Neural cell (in vitro differentiated cells): ENCODE data around the gene ACSS2. TPM values are rescaled to one million over a fixed set of nuclear protein-coding genes. Genes with fewer than 3 reads are reported as not detected.

Experiments used
- H2AFZ ChIP-seq: fragments of 200-600, 300-800 bp; sonication (generic), shearing (Covaris generic); 2 replicates; pipeline ENCODE4 v1.6.0; 2014; ENCODE audit warnings: low read depth, mild to moderate bottlenecking, antibody characterized with exemption, low read length, moderate library complexity
- H3F3A ChIP-seq: fragments of 200-600 bp; shearing (Covaris generic); 2 replicates; pipeline ENCODE4 v1.6.1; 2016; ENCODE audit warnings: mild to moderate bottlenecking, moderate library complexity, mixed read lengths, antibody characterized with exemption, low read length; ENCODE audit not compliant: insufficient read depth, poor library complexity, severe bottlenecking
- H3K27ac ChIP-seq: fragments of 200-600, 300-800 bp; sonication (generic), shearing (Covaris generic); 2 replicates; pipeline ENCODE4 v1.5.1; 2014; ENCODE audit warnings: mild to moderate bottlenecking, low read length, moderate library complexity
- H3K27me3 ChIP-seq: fragments of 300-800, 200-600 bp; sonication (generic), shearing (Covaris generic); 2 replicates; pipeline ENCODE4 v1.6.0; 2014; ENCODE audit warnings: mild to moderate bottlenecking, low read depth, low read length, moderate library complexity; ENCODE audit not compliant: insufficient read depth
- H3K36me3 ChIP-seq: fragments of 300-800, 200-600 bp; sonication (generic), shearing (Covaris generic); 2 replicates; pipeline ENCODE4 v1.5.1; 2014; ENCODE audit warnings: mild to moderate bottlenecking, antibody characterized with exemption, low read length, moderate library complexity; ENCODE audit not compliant: insufficient read depth
- H3K4me2 ChIP-seq: fragments of 300-800, 200-600 bp; sonication (generic), shearing (Covaris generic); 2 replicates; pipeline ENCODE4 v1.6.0; 2014; ENCODE audit warnings: mild to moderate bottlenecking, low read length
- H3K4me3 ChIP-seq: fragments of 300-800, 200-600 bp; sonication (generic), shearing (Covaris generic); 2 replicates; pipeline ENCODE4 v1.5.1; 2014; ENCODE audit warnings: mild to moderate bottlenecking, low read length, moderate library complexity
- H3K79me2 ChIP-seq: fragments of 200-600 bp; shearing (Covaris generic); replicated peaks from 2 replicates; pipeline ENCODE4 v1.6.0; 2014; ENCODE audit warnings: mild to moderate bottlenecking, low read length, moderate library complexity; ENCODE audit not compliant: insufficient read depth
- H3K9ac ChIP-seq: fragments of 300-800, 200-600 bp; sonication (generic), shearing (Covaris generic); 2 replicates; pipeline ENCODE4 v1.6.1; 2016; ENCODE audit warnings: mild to moderate bottlenecking, low read length, mixed read lengths
- H3K9me2 ChIP-seq: fragments of 200-600 bp; shearing (Covaris generic); 2 replicates; pipeline ENCODE4 v1.6.1; 2016; ENCODE audit warnings: mild to moderate bottlenecking, low read length, mixed read lengths; ENCODE audit not compliant: insufficient read depth
- H3K9me3 ChIP-seq: fragments of 200-600, 300-800 bp; sonication (generic), shearing (Covaris generic); 2 replicates; pipeline ENCODE4 v1.6.1; 2016; ENCODE audit warnings: mild to moderate bottlenecking, mixed run types, low read length, moderate library complexity, mixed read lengths
- H4K20me1 ChIP-seq: fragments of 200-600 bp; shearing (Covaris generic); 2 replicates; pipeline ENCODE4 v1.6.1; 2016; ENCODE audit warnings: mild to moderate bottlenecking, mixed run types; ENCODE audit not compliant: insufficient read depth
- CTCF ChIP-seq: fragments of 450-650 bp; IDR thresholded peaks from 2 replicates; pipeline ENCODE4 v1.5.1; 2014; ENCODE audit warnings: antibody characterized with exemption, mild to moderate bottlenecking, moderate library complexity; ENCODE audit not compliant: poor library complexity, severe bottlenecking
- EP300 ChIP-seq: fragments of 450-650 bp; conservative IDR thresholded peaks from 2 replicates; pipeline ENCODE4 v1.6.1; 2014; ENCODE audit warnings: antibody characterized with exemption, mild to moderate bottlenecking, moderate library complexity; ENCODE audit not compliant: poor library complexity, severe bottlenecking
- EZH2 ChIP-seq: fragments of 200-600, 300-800 bp; shearing (Covaris generic), sonication (generic); IDR thresholded peaks from 2 replicates; pipeline ENCODE4 v1.6.1; 2014; ENCODE audit warnings: antibody characterized with exemption, low read length, borderline replicate concordance, mild to moderate bottlenecking; ENCODE audit not compliant: insufficient read depth, poor library complexity, severe bottlenecking
- MXI1 ChIP-seq: fragments of 450-650 bp; conservative IDR thresholded peaks from 2 replicates; pipeline ENCODE4 v1.6.1; 2014; ENCODE audit warnings: antibody characterized with exemption, mild to moderate bottlenecking; ENCODE audit not compliant: poor library complexity, severe bottlenecking
- POLR2AphosphoS5 ChIP-seq: IDR thresholded peaks from 2 replicates; pipeline ENCODE4 v1.6.1; 2012
- RAD21 ChIP-seq: fragments of 450-650 bp; conservative IDR thresholded peaks from 2 replicates; pipeline ENCODE4 v1.6.1; 2014; ENCODE audit warnings: antibody characterized with exemption, mild to moderate bottlenecking, moderate library complexity
- SMC3 ChIP-seq: fragments of 450-650 bp; conservative IDR thresholded peaks from 2 replicates; pipeline ENCODE4 v1.6.1; 2014; ENCODE audit warnings: antibody characterized with exemption, mild to moderate bottlenecking, moderate library complexity; ENCODE audit not compliant: poor library complexity
- TAF1 ChIP-seq: IDR thresholded peaks from 2 replicates; pipeline ENCODE4 v1.6.1; 2012; ENCODE audit warnings: low read depth
- polyA plus RNA-seq: library from polyadenylated mRNA; depleted of rRNA; stranded (reverse); fragments of >200 nt; gene quantifications from 2 replicates; pipeline ENCODE4 v1.2.3, GENCODE V29; 2014
- TF ChIP-seq, protein P1 (sequence below): IDR thresholded peaks from 2 replicates; pipeline ENCODE4 v1.6.1; 2012; ENCODE audit warnings: borderline replicate concordance

Gene ACSS2
- polyA plus RNA-seq, 1 donor from 2014 or later = 12.3 TPM

- H3K4me3 ChIP-seq = no peak overlapping the region
- no peaks in the 10 kb centered on the region for H3K9me2 ChIP-seq
- H3K36me3 ChIP-seq = peaks cover 5% of the 10 kb centered on the region
- H3K9me3 ChIP-seq = no peaks in the 10 kb centered on the region
- H3K27ac ChIP-seq = no peak overlapping the region
- no peak overlapping the region for H3K9ac ChIP-seq
- TF ChIP-seq TAF1 (no peak), EZH2 (no peak), POLR2AphosphoS5 (no peak), SMC3 (no peak), EP300 (no peak), CTCF (no peak), MXI1 (no peak), RAD21 (no peak)
- TF ChIP-seq, protein P1, sequence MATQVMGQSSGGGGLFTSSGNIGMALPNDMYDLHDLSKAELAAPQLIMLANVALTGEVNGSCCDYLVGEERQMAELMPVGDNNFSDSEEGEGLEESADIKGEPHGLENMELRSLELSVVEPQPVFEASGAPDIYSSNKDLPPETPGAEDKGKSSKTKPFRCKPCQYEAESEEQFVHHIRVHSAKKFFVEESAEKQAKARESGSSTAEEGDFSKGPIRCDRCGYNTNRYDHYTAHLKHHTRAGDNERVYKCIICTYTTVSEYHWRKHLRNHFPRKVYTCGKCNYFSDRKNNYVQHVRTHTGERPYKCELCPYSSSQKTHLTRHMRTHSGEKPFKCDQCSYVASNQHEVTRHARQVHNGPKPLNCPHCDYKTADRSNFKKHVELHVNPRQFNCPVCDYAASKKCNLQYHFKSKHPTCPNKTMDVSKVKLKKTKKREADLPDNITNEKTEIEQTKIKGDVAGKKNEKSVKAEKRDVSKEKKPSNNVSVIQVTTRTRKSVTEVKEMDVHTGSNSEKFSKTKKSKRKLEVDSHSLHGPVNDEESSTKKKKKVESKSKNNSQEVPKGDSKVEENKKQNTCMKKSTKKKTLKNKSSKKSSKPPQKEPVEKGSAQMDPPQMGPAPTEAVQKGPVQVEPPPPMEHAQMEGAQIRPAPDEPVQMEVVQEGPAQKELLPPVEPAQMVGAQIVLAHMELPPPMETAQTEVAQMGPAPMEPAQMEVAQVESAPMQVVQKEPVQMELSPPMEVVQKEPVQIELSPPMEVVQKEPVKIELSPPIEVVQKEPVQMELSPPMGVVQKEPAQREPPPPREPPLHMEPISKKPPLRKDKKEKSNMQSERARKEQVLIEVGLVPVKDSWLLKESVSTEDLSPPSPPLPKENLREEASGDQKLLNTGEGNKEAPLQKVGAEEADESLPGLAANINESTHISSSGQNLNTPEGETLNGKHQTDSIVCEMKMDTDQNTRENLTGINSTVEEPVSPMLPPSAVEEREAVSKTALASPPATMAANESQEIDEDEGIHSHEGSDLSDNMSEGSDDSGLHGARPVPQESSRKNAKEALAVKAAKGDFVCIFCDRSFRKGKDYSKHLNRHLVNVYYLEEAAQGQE = no peak
- H3F3A ChIP-seq = no peaks in the 10 kb centered on the region
- no peak overlapping the region for H2AFZ ChIP-seq
- H4K20me1 ChIP-seq = no peaks in the 10 kb centered on the region
- H3K79me2 ChIP-seq = no peaks in the 10 kb centered on the region
- H3K4me2 ChIP-seq = no peak overlapping the region
- no peaks in the 10 kb centered on the region for H3K27me3 ChIP-seq
Observed at GRCh38 chr20:34945315-34946077, 69.1 kb downstream of the ACSS2 start.

DNA sequence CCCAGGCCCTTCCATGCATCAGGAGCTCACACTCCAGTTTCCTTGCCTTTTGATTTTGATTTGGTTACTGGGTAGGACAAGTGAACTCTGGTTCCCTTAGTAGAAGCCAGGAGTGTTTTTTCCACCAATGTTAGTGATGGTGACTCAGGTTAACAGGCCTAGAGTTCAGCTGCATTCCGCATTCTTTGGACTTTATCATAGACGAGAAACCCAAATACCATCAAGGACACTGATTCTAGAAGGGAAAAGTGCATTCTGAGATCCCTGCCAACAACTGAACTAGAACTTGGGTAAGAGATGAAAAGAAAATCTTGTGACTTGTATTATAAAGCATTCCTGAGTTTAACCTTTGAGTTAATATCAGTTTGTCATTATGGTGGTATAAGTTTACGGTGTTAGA is 70.2 kb downstream of the ACSS2 start:
- H3K9me3 ChIP-seq = no peaks in the 10 kb centered on the region
- H3F3A ChIP-seq = no peaks in the 10 kb centered on the region
- H3K27me3 ChIP-seq = no peaks in the 10 kb centered on the region
- H3K36me3 ChIP-seq = peaks cover 5% of the 10 kb centered on the region
- no peaks in the 10 kb centered on the region for H3K9me2 ChIP-seq
- H3K79me2 ChIP-seq = no peaks in the 10 kb centered on the region
- H3K27ac ChIP-seq = no peak overlapping the region
- H3K4me3 ChIP-seq = no peak overlapping the region
- no peak overlapping the region for H3K4me2 ChIP-seq
- no peaks in the 10 kb centered on the region for H4K20me1 ChIP-seq
- H3K9ac ChIP-seq = no peak overlapping the region
- TF ChIP-seq SMC3 = no peak
- no peak for TF ChIP-seq CTCF
- no peak overlapping the region for H2AFZ ChIP-seq
